IMR-90 (cell line): Measurements from ENCODE around the gene FAM20C.

Experiments
- BHLHE40 ChIP-seq: fragments of 150-350 bp; IDR thresholded peaks from 2 replicates; pipeline ENCODE4 v1.6.1; 2016; ENCODE audit warnings: mild to moderate bottlenecking, low read depth, low read length
- CHD1 ChIP-seq: IDR thresholded peaks from 2 replicates; pipeline ENCODE4 v1.6.1; 2012; ENCODE audit warnings: low read depth, low read length, improper control_type of control experiment
- FOS ChIP-seq: fragments of 150-350 bp; IDR thresholded peaks from 2 replicates; pipeline ENCODE4 v1.6.1; 2016; ENCODE audit warnings: low read depth, low read length
- POLR2A ChIP-seq: IDR thresholded peaks from 2 replicates; pipeline ENCODE4 v1.6.1; 2012; ENCODE audit warnings: mild to moderate bottlenecking, low read depth, low read length
- TF ChIP-seq, protein P1 (sequence below): conservative IDR thresholded peaks from 2 replicates; pipeline ENCODE4 v1.5.1; 2012; ENCODE audit warnings: mild to moderate bottlenecking, low read depth, low read length, improper control_type of control experiment

DNA sequence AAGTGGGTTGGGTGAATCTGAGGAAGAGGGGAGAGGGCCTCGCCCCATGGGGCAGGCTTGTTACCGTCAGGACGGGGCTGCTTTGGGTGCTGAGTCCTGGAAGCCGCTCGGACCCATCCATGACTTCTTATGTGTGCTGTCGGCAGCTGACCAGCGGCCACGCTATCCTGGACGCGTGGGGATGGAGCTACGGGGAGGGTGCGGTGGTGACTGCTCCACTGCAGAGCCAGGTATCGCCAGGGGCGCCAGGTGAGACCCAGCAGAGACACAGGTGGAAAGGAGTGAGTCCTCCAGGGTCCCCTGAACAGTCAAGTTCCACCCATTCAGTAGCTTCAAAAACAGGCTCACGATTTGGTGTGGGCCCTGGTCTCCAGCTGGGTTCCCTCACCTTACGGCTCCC is 10.6 kb upstream of the FAM20C start:
- TF ChIP-seq POLR2A (no peak), CHD1 (no peak), BHLHE40 (no peak), FOS (no peak)
- TF ChIP-seq, protein P1, sequence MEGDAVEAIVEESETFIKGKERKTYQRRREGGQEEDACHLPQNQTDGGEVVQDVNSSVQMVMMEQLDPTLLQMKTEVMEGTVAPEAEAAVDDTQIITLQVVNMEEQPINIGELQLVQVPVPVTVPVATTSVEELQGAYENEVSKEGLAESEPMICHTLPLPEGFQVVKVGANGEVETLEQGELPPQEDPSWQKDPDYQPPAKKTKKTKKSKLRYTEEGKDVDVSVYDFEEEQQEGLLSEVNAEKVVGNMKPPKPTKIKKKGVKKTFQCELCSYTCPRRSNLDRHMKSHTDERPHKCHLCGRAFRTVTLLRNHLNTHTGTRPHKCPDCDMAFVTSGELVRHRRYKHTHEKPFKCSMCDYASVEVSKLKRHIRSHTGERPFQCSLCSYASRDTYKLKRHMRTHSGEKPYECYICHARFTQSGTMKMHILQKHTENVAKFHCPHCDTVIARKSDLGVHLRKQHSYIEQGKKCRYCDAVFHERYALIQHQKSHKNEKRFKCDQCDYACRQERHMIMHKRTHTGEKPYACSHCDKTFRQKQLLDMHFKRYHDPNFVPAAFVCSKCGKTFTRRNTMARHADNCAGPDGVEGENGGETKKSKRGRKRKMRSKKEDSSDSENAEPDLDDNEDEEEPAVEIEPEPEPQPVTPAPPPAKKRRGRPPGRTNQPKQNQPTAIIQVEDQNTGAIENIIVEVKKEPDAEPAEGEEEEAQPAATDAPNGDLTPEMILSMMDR = no peak
